Lower leg skin (tissue), 3 donors: ENCODE results near the gene SPOCK1.

Experiments used
- CTCF ChIP-seq, 3 donors: fragments of 450-650 bp; IDR thresholded peaks; one replicate each; pipeline ENCODE4 v1.5.1; 2016; ENCODE audit warnings: antibody characterized with exemption in 3 of 3, mild to moderate bottlenecking in 3 of 3, moderate library complexity in 2 of 3
- POLR2A ChIP-seq, 2 donors: fragments of 450-650 bp; IDR thresholded peaks; one replicate each; pipeline ENCODE4 v1.6.1; 2016 to 2017; ENCODE audit warnings: antibody characterized with exemption in 2 of 2, mild to moderate bottlenecking in 1 of 2, moderate library complexity in 1 of 2

- TF ChIP-seq POLR2A (IDR thresholded peaks at IDR 0.05) (no peak), CTCF (IDR thresholded peaks at IDR 0.05) (no peak)
Measured at GRCh38 chr5:136984772-136985446, 514.2 kb downstream of the SPOCK1 start.
